Neural progenitor cell (in vitro differentiated cells): ENCODE results near the gene ODAPH.
"Not testable (repeated sequence)": the region's sequence is repeated elsewhere in the genome, so short reads cannot be mapped to it uniquely, and the experiment has no call there.

Source experiments
- CTCF ChIP-seq: fragments of 200-600 bp; sonication (generic); IDR thresholded peaks from 2 replicates; pipeline ENCODE4 v1.5.1; 2017; ENCODE audit warnings: antibody characterized with exemption, mild to moderate bottlenecking
- EZH2 ChIP-seq: fragments of 200-600 bp; sonication (generic); IDR thresholded peaks from 2 replicates; pipeline ENCODE4 v1.6.1; 2017; ENCODE audit warnings: antibody characterized with exemption, mild to moderate bottlenecking, moderate library complexity

GRCh38 chr4:75509592-75509991 lies 46.3 kb upstream of the ODAPH start:
- not testable (repeated sequence) for TF ChIP-seq EZH2, CTCF
